ENCODE results near the gene UBR2.

DNA sequence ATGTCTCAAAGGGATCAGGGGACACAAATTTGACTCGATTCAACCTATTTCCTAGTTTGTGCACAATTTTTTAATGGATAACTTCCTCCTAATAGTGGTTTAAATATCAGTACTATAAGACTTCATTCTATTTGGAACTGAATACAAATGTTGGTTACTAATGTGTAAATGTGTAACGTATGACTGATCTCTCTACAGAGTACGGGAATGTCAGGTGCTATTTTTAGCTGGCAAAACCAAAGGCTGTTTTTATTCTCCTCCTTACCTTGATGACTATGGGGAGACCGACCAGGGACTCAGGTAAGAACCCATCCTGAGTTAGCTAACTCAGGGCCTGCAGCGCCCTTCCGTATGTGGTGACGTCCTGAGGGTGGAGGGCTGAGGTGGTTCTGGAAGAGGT is 125.5 kb downstream of the UBR2 start:
- no peak for TF ChIP-seq CTCF (IDR thresholded peaks at IDR 0.05)
- no peak for TF ChIP-seq POLR2A (IDR thresholded peaks at IDR 0.05)

All from tibial nerve (tissue), 3 donors.